ENCODE results near the gene TMEM94. TPM values are rescaled to one million over a fixed set of nuclear protein-coding genes. Genes with fewer than 3 reads are reported as not detected.

Gene TMEM94
- total RNA-seq, 1 donor from 2014 or later, result 86.8 TPM

DNA sequence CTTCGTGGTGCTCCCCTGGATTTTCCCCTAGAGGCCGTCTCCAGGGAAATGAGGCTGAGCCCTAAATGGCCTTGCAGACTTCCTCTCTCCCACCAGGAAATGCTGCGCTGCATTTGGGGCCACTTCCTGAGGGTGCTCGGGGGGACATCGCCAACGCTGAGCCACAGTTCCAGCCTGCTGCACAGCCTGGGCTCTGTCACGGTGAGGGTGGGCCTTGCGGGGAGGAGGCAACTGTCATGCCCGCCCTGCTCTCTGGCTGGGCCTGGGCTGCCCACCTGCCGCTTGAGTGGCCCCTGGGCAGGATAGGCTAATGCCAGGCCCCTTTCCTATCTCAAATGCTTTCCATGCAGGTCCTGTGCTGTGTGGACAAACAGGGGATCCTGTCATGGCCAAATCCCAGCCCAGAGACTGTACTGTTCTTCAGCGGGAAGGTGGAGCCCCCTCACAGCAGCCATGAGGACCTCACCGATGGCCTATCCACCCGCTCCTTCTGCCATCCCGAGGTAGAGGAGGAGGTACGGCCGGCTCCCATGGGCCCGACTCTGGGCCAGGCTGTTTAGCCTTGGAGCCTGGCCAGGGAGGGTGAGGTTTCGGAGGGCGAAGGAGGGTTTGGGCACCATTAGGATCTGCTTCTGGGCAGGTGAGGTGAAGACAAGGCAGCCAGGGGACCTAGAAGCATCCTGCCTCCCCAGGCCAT is 34.7 kb downstream of the TMEM94 start:
- intact Hi-C loops (cut with DNase I), result no loop called here
- DNase-seq (ENCODE audit: low spot score) (no peak), ATAC-seq (peak; percentile 16)

DNA sequence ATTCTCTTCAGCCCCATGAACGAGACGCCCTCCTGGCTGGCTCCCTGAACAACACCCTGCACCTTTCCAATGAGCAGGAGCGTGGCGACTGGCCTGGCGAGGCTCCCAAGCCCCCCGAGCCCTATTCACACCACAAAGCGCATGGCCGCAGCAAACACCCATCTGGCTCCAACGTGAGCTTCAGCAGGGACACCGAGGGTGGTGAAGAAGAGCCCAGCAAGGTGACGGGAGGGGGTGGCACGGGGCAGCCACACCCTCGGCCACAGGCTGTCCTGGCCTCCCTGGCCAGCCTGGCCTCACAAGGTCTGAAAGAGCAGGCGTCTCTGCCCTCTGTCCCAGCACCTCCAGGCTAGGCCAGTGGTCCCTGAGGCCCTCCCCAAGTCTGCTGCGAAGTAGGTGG is 35.2 kb downstream of the TMEM94 start:
- intact Hi-C loops (cut with DNase I), result no loop called here
- DNase-seq (ENCODE audit: low spot score) (no peak), ATAC-seq (no peak)

DNA sequence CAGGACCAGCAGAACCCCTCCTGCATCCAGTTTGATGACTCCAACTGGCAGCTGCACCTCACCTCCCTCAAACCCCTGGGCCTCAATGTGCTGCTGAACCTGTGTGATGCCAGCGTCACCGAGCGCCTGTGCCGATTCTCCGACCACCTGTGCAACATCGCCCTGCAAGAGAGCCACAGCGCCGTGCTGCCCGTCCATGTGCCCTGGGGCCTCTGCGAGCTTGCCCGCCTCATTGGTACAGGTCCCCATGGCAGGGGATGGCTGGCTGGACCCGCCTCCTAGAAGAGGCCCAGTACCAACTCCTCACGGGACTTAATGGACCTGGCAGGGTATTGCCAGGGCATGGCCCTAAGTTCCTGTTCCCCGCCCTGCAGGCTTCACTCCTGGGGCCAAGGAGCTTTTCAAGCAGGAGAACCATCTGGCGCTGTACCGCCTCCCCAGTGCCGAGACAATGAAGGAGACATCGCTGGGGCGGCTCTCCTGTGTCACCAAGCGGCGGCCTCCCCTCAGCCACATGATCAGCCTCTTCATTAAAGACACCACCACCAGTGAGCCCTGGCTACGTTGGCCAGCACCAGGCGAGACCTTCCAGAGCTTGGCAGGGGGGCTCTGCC is 36.2 kb downstream of the TMEM94 start:
- DNase-seq (ENCODE audit: low spot score), result no peak
- intact Hi-C loops (cut with DNase I), result no loop called here
- no peak for ATAC-seq

DNA sequence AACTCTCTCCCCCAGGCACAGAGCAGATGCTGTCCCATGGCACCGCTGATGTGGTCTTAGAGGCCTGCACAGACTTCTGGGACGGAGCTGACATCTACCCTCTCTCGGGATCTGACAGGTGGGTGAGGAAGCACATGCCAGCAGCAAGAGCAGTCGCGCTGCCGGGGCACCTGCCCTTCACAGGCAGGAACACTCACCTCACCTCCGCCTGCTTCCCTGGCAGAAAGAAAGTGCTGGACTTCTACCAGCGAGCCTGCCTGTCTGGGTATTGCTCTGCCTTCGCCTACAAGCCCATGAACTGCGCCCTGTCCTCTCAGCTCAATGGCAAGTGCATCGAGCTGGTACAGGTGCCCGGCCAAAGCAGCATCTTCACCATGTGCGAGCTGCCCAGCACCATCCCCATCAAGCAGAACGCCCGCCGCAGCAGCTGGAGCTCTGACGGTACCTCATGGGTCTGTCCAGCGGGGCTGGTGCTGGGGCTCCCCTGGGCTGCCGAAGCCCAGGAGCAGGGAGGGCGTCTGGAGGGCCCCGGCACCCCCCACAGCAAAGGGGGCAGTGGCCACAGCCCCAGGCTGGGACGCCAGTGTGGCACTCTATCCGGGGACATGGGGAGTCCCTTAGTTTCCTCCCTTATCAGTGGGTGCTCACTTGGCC is 37.2 kb downstream of the TMEM94 start:
- intact Hi-C loops (cut with DNase I), result no loop called here
- ATAC-seq (no peak), DNase-seq (ENCODE audit: low spot score) (no peak)

DNA sequence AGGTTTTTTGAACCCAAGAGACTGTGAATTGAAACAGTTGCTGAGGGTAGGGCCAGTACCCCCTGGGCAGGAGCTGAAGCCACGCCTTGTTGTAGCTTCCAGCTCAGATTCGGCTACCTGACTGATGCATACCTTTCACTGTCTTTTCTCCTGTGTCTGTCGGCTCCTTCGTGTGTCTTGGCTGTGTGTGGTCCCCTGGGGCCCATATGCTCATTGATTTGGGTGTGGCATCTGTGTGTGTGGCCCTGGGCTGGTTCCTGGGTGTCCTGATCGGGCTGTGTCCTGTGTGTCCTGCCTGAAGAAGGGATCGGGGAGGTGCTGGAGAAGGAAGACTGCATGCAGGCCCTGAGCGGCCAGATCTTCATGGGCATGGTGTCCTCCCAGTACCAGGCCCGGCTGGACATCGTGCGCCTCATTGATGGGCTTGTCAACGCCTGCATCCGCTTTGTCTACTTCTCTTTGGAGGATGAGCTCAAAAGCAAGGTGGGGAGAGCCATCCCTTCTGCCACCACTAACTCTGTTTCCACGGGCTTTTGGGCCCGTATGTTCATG is 38.0 kb downstream of the TMEM94 start:
- intact Hi-C loops (cut with DNase I), result no loop called here
- no peak for ATAC-seq
- no peak for DNase-seq (ENCODE audit: low spot score)

DNA sequence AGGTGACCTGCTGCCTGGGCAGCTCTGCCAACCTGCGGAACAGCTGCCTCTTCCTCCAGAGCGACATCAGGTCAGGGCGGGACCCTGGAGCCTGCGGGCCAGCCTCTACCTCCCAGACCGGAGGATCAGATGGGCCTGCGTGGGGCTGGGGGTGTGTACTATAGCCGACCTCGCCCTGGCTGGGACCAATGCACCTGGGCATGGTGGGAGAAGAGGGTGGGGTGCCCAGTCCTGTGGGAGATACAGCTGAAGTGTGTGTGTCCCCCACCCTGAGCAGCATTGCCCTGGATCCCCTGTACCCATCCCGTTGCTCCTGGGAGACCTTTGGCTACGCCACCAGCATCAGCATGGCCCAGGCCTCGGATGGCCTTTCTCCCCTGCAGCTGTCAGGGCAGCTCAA is 39.6 kb downstream of the TMEM94 start:
- intact Hi-C loops (cut with DNase I), result no loop called here
- ATAC-seq (no peak), DNase-seq (ENCODE audit: low spot score) (no peak)

DNA sequence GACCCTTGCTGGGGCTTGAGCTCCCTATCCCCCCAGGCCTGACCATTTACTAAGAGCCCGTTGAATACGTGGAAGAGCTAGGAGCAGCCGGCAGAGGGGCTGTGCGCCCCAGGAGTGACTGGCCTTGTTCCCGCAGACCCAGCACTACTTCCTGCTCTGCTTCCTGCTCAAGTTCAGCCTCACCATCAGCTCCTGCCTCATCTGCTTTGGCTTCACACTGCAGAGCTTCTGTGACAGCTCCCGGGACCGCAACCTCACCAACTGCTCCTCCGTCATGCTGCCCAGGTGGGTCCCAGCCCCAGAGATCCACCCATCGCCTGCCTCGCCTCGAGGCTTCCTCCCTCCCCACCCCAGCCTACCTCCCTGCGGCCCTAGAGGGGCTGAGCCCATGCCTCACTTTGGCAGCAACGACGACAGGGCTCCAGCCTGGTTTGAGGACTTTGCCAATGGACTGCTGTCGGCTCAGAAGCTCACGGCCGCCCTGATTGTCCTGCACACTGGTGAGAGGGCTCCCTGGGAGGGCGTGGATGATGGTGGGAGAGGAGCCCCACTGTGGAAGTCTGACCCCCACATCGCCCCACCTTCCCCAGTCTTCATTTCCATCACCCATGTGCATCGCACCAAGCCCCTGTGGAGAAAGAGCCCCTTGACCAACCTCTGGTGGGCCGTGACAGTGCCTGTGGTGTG is 41.7 kb downstream of the TMEM94 start:
- DNase-seq (ENCODE audit: low spot score) (no peak), ATAC-seq (no peak)
- intact Hi-C loops (cut with DNase I), result no loop called here

DNA sequence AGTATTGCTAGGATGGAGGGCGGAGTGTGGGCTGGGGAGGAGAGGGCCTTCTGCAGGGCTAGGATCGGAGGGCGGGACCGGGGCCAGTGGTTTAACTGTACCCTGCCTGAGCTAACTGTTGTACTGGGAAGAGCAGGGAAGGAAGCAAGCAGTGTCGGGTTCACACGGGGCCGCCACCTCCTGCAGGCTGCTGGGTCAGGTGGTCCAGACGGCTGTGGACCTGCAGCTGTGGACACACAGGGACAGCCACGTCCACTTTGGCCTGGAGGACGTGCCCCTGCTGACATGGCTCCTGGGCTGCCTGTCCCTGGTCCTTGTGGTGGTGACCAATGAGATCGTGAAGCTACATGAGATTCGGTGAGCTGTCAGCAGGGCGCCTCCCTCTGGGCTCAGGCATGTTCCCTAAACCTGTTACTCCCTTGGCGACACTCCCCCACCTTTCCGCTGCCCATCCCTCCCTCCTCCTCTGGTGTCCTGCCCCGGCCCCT is 42.3 kb downstream of the TMEM94 start:
- DNase-seq (ENCODE audit: low spot score), result no peak
- ATAC-seq, result no peak
- intact Hi-C loops (cut with DNase I), result no loop called here

DNA sequence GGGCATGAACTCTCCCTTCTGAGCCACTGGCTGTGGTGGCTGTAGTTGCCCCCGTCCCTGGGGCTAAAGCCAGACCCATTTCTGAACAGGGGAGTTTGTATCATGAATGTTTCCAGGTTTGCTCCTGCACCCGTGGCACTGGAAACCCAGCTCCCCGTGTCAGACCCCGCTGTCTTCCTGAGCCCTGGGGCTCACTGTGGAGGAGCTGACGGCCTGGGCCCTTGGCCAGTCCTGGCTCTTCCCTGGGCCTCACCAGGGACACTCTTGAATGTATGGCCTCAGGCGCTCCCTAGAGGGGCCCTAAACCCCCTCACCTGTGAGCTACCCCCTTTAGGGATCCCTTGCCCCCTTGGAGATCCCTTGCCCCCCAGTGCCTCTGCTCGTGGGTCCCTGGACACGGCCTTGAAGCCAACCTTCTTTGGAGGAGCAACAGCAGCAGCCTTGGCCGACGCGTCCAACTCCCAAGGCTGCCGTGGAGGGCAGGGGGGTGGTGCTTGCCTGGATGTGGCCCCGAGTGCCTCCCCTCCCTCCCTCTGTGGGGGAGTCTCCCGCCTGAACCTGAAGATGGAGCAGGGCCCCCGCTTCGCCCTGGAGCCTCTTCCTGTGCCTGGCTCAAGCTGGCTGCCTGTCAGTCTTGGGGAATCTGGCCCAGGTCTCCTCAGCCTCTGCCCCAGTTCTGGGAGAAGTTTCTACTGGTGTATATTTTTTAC is 43.0 kb downstream of the TMEM94 start:
- intact Hi-C loops (cut with DNase I), result no loop called here
- ATAC-seq (peak; percentile 16), DNase-seq (ENCODE audit: low spot score) (no peak)

DNA sequence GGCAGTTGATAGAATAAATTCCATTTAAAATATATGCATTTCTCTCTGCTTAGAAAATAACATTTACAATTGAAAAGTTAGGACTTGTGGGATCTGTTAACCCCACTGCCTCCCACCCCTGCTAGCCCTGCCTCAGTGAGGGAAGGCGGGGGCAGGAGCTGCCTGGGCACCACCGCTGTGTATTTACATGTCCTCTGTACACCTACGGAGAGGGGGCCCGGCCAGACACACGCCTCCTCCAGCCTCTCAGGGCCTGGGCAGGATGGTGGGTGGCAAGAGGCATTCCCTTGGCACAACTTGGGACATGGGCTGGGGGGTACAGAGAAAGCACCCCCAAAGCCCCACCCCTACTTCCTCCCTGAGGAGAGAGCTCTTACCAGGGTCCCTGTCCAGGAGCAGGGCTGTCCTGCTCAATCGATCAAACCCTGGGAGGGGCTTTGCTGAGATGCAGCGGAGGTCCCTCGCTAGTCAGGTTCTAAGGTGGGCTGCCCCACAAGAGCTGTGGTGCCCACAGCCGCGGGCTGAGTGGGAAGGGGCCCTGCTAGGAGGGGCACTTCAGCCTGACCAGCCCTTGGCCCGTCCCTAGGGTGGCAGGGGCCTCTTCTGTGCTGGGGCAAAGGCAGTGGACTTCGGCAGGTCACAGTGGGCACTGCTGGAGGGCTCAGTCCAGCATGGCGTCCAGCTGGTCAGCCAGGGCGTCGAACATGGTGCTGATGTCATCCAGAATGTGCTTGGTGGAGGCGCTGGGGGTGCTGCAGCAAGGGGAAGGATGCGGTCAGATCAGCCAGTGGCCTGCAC is 44.2 kb downstream of the TMEM94 start:
- ATAC-seq, result no peak
- intact Hi-C loops (cut with DNase I), result no loop called here
- DNase-seq (ENCODE audit: low spot score), result no peak

DNA sequence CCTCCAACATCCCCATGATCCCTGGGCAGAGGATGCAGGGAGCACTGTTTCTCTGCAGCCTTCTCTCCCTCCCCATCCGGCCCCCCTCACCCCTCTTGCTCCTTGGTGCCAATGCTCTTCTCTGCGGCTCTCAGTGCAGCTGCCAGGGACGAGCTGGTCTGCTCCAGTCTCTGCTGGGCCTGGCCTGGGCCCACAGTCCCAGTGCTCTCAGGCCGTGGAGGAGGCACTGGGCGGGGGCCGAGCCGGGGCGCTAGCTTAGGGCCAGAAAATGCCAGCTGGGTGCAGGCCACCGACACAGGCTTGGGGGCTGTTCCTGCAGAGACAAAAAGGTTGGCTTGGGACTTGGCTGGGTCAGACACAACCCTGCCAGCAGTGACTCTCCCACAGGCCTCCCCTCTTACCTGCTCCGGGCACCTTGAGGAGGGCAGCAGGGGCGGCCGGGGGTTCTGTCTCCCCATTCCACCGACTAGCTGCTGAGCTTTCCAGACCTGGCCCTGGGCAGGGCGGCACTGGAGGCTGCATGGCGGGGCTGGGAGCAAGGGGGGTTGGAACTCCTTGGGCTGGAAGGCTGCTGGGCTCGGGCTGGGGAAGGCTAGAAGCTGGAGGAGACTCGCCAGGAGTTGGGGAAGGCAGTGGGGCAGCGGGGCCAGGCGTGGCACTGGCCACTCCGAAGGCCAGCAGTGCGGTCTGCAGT is 45.1 kb downstream of the TMEM94 start:
- DNase-seq (ENCODE audit: low spot score) (no peak), ATAC-seq (peak; percentile 45)
- intact Hi-C loops (cut with DNase I), result no loop called here

DNA sequence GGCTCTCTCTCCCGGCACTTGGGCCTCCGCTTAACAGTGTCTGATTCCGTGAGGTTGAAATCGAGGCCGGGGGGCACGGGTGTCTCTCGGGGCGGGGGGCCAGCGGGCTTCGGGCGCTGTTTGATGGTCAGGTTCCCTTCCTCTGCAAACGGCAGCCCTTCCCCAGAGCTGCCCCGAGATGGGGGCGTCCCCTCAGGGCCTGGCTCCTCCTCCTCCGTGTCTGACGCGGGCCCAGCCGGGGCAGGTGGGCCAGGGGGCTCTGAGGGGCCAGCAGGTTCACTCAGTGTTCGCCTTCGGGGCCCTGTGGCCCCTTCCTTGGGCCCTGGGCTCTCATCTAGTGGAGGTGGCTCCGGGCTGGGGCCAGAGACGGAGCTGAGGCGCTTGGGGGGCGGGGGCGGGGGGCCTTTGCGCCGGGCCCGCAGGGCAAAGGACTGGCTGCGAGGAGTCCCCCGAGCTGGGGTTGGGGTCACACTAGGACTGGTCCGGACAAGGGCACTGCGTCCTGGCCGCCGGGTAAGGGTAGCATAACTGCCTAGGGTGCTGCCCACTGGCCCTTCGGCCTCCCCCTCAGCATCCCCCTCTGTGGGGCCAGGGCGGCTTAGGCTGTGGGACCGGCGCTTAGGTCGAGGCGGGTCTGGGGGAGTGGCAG is 45.8 kb downstream of the TMEM94 start:
- ATAC-seq (no peak), DNase-seq (ENCODE audit: low spot score) (no peak)
- intact Hi-C loops (cut with DNase I), result no loop called here

DNA sequence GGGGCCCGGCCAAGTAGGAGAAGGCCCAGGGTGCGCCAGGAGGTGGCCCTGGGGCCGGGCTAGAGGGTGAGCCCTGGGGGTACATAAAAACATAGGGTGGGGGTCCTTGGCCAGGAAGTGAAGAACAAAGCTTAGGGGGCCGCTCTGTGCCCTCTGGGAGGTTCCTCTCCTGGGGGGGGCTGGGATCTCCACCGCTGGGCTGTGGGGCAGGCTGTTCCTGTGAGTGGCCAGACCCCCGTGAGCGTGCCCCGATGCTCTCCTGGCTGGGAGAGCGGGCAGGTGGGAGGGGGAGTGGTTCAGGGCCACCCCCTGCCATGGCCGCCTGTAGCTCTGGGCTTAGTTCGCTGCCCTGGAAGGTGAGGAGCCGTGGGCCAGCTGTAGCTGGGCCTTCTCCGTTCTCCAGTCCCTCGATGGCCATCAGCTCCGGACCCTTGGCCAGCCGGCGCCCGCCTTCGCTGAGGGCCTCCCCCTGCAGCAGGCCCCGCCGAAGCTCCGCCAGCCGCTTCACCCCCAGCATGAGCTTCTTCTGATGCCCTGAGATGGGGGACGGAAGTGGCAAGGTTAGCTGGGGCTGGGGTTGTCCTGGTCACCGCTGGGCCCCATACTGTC is 46.4 kb downstream of the TMEM94 start:
- no peak for ATAC-seq
- intact Hi-C loops (cut with DNase I), result no loop called here
- DNase-seq (ENCODE audit: low spot score), result no peak

DNA sequence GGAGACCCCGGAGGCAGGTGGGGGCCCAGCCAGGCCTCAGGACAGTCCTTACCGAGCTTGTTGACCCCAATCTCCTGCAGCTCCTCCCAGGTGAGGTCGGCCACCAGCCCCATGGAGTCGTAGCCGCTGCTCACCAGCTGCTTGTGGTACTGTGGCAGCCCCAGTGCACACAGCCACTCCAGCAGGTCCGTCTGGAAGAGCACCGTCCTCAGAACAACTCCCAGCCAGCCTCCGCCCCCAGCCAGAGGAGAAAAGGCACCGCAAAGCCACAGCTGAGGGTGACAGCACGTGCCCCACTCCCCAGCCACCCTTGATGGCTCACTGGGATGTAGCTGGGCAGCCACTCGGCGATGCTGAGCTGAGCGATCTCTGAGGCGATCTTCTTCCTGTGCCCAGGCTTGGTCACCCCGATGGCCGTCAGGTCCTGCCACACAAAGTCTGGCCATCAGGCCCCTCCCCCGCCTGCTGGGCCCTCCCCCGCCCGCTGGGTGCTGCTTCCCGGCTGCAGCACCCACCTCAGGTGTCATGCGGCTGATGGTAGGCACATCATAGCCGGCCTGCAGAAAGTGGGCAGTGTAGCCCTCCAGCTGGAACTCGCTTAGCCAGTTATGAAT is 47.0 kb downstream of the TMEM94 start:
- DNase-seq (ENCODE audit: low spot score) (no peak), ATAC-seq (no peak)
- intact Hi-C loops (cut with DNase I), result no loop called here

DNA sequence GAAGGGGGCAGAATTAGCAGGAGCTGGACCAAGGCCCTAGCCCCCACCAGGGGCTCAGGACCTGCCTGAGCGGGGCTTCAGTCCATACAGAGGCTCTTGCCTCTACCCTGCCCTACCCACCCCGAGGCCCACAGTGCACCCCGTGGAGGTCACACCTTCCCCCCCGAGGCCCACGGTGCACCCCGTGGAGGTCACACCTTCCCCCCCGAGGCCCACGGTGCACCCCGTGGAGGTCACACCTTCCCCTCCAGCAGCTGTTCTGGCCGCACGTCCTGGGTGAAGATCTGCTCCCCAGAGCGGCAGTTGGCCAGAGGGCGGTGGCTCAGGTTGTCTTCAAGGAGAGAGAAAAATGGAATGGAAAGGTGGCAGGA is 47.5 kb downstream of the TMEM94 start:
- no peak for DNase-seq (ENCODE audit: low spot score)
- intact Hi-C loops (cut with DNase I), result no loop called here
- ATAC-seq, result no peak

DNA sequence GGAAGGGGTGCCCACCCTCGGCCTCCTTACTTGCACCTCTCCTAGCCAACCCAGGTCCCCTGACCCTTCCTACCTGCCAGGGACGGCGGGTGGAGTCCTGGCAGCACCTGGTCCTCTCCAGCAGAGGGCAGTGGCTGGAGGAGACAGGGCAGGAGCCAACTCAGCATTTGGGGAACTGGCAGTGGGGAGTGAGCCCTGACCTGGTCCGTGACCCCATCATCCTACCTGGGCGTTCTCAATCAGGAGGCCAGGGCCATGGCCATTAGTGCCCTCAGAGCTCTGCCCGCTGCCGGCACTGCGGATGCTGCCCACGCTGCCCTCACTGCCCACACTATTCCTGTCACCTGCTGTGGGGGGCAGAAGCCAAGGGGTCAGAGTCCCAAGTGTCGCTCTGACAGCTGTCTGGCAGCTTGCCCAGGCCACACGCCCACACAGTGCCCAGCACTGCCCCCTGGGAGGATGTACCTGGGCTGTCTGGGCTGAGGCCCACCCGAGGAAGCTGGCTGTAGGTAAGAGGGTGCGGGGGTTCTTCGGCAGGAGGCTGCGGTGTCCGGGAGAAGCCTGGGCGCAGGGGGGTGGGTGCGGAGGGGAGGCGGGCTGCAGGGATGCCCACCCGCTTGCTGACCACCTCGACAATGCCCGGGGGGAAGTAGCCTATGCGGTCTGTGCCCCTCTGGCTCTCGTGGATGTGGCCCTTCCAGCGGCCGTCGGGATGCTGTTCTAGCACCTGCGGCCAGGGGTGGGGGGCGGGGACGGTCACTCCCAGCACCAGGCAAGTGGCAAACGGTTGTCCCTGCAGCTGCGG is 48.1 kb downstream of the TMEM94 start:
- ATAC-seq (no peak), DNase-seq (ENCODE audit: low spot score) (no peak)
- intact Hi-C loops (cut with DNase I), result no loop called here

Data from sciatic nerve (tissue), 2 donors.